Measurements from ENCODE around the gene PXYLP1. TPM values are rescaled to one million over a fixed set of nuclear protein-coding genes. Genes with fewer than 3 reads are reported as not detected.
"Not testable (repeated sequence)": the region's sequence is repeated elsewhere in the genome, so short reads cannot be mapped to it uniquely, and the experiment has no call there.

PXYLP1 gene
- total RNA-seq, 1 donor from 2014 or later, result 7.1 TPM

GRCh38 chr3:141291559-141292355 lies 60.1 kb downstream of the PXYLP1 start:
- DNase-seq (ENCODE audit: low spot score), result no peak

- DNase-seq (ENCODE audit: low spot score), result no peak
These were observed 60.9 kb downstream of the PXYLP1 start for GRCh38 chr3:141292356-141293058.

GRCh38 chr3:141294301-141294700 lies 62.7 kb downstream of the PXYLP1 start:
- DNase-seq (ENCODE audit: low spot score), result no peak

- DNase-seq (ENCODE audit: low spot score), result no peak
These were observed 63.2 kb downstream of the PXYLP1 start for GRCh38 chr3:141294848-141295247.

GRCh38 chr3:141300426-141300825 lies 68.8 kb downstream of the PXYLP1 start:
- DNase-seq (ENCODE audit: low spot score), result not testable (repeated sequence)

GRCh38 chr3:141302364-141303141 lies 70.9 kb downstream of the PXYLP1 start:
- no peak for DNase-seq (ENCODE audit: low spot score)

- no peak for DNase-seq (ENCODE audit: low spot score)
These were observed 72.0 kb downstream of the PXYLP1 start for GRCh38 chr3:141303481-141304223.

GRCh38 chr3:141305436-141305835 lies 73.8 kb downstream of the PXYLP1 start:
- no peak for DNase-seq (ENCODE audit: low spot score)

GRCh38 chr3:141306276-141306675 lies 74.7 kb downstream of the PXYLP1 start:
- no peak for DNase-seq (ENCODE audit: low spot score)

- no peak for DNase-seq (ENCODE audit: low spot score)
These were observed 75.3 kb downstream of the PXYLP1 start for GRCh38 chr3:141306922-141307321.

GRCh38 chr3:141307351-141308059 lies 75.9 kb downstream of the PXYLP1 start:
- no peak for DNase-seq (ENCODE audit: low spot score)

- no peak for DNase-seq (ENCODE audit: low spot score)
These were observed 77.1 kb downstream of the PXYLP1 start for GRCh38 chr3:141308588-141309218.

- no peak for DNase-seq (ENCODE audit: low spot score)
These were observed 79.5 kb downstream of the PXYLP1 start for GRCh38 chr3:141311170-141311495.

GRCh38 chr3:141311496-141312353 lies 80.1 kb downstream of the PXYLP1 start:
- DNase-seq (ENCODE audit: low spot score), result peak; percentile 100

GRCh38 chr3:141312354-141313092 lies 80.9 kb downstream of the PXYLP1 start:
- DNase-seq (ENCODE audit: low spot score), result no peak

- DNase-seq (ENCODE audit: low spot score), result no peak
These were observed 81.6 kb downstream of the PXYLP1 start for GRCh38 chr3:141313093-141313683.

GRCh38 chr3:141314415-141314814 lies 82.8 kb downstream of the PXYLP1 start:
- DNase-seq (ENCODE audit: low spot score), result not testable (repeated sequence)

- no peak for DNase-seq (ENCODE audit: low spot score)
These were observed 85.2 kb downstream of the PXYLP1 start for GRCh38 chr3:141316851-141317250.

All from mesenteric fat pad (tissue), 1 donor.